Tibial nerve (tissue), 4 donors: ENCODE data around the gene INO80D.

Experiments
- CTCF ChIP-seq, 5 experiments: fragments of 200-600 bp in 3 of 5; fragments of 450-650 bp in 2 of 5; sonication (generic) in 3 of 5; IDR thresholded peaks; one replicate each; pipeline ENCODE4 v1.5.1; 2016 to 2019; ENCODE audit warnings: antibody characterized with exemption in 5 of 5, mild to moderate bottlenecking in 3 of 5, moderate library complexity in 2 of 5
- EP300 ChIP-seq, 2 donors: sonication (generic); formaldehyde crosslinking; IDR thresholded peaks; one replicate each; pipeline ENCODE4 v1.6.1; 2017; ENCODE audit warnings: antibody characterized with exemption in 2 of 2, mild to moderate bottlenecking in 1 of 2

DNA sequence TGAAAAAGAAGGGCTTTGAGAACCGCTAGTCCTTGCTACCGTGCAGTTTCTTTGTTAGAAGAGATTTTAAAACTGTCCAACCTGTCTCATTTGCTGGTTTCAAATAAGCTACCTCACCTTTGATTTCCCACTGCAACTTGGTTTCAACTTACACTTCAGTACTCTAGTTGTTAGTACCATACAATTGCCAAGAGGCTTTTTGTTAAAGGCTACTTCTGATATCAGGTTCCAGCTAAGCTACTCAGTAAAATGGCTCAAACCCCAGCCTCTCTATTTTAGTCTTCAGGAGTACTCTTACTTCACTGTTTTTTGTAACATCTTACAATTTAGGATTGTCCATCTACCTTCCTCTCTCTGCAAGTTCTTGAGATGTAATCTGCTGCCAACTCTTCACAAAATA, 91.6 kb downstream of the INO80D start:
- TF ChIP-seq CTCF (IDR thresholded peaks at IDR 0.05) (no peak), EP300 (IDR thresholded peaks at IDR 0.05) (no peak)
